ENCODE data around the gene ZNF256.

GRCh38 chr19:57934820-57935665, 12.5 kb downstream of the ZNF256 start, which contains the start of gene ZNF418:
- TF ChIP-seq POLR2AphosphoS5 (IDR thresholded peaks at IDR 0.05; ENCODE audit: low read depth, low read length) (peak; percentile 81), SIN3A (IDR thresholded peaks at IDR 0.05; ENCODE audit: borderline replicate concordance, insufficient read depth, low read length) (peak; percentile 31; the same call in 1 of the 2 replicates)

Data from PFSK-1 (cell line).